WTC11 (cell line): ENCODE results near the gene STRIP1. TPM values are rescaled to one million over a fixed set of nuclear protein-coding genes. Genes with fewer than 3 reads are reported as not detected.

Experiments used
- ATAC-seq: fragments of 200-7000 bp; cut with Tn5 transposase; 2 replicates; pipeline ENCODE4 v1.10.0; 2021; ENCODE audit warnings: mild to moderate bottlenecking, moderate library complexity
- CTCF ChIA-PET: fragments of 300-600 bp; sonication (Branson Sonifier 250); formaldehyde crosslinking; loops from one replicate; lab custom pipeline; 2021; ENCODE audit warnings: antibody characterized with exemption; lab: Charles Lee
- POLR2A ChIA-PET: fragments of 350-600 bp; sonication (Branson Sonifier 250); formaldehyde crosslinking; loops from one replicate; lab custom pipeline; 2021; ENCODE audit warnings: antibody characterized with exemption; lab: Charles Lee
- DNase-seq: peaks from one replicate; pipeline ENCODE4 v3.0.0; 2021; ENCODE audit warnings: low spot score
- H3K27ac Mint-ChIP-seq: 2 replicates; pipeline ENCODE4 v1.8.0; 2021; ENCODE audit warnings: mixed read lengths
- H3K27me3 Mint-ChIP-seq: 2 replicates; pipeline ENCODE4 v1.8.0; 2021; ENCODE audit warnings: low read depth, mild to moderate bottlenecking, moderate library complexity, mixed read lengths
- H3K36me3 Mint-ChIP-seq: 2 replicates; pipeline ENCODE4 v1.8.0; 2021; ENCODE audit warnings: mixed read lengths
- H3K4me1 Mint-ChIP-seq: 2 replicates; pipeline ENCODE4 v1.8.0; 2022; ENCODE audit warnings: mixed read lengths
- H3K4me3 Mint-ChIP-seq: 2 replicates; pipeline ENCODE4 v1.8.0; 2021; ENCODE audit warnings: mild to moderate bottlenecking, moderate library complexity, mixed read lengths
- H3K9me3 Mint-ChIP-seq: 2 replicates; pipeline ENCODE4 v1.8.0; 2021; ENCODE audit warnings: mixed read lengths
- AR ChIP-seq: fragments of 250-450 bp; sonication (Bioruptor Pico); IDR thresholded peaks from 2 replicates; pipeline ENCODE4 v1.9.0; 2021; ENCODE audit warnings: mild to moderate bottlenecking
- ATF2 ChIP-seq: sonication (generic); formaldehyde crosslinking; IDR thresholded peaks from 2 replicates; pipeline ENCODE4 v1.8.1; 2022; ENCODE audit warnings: low read depth, missing genetic modification reagents, borderline replicate concordance
- ATF6 ChIP-seq: sonication (generic); formaldehyde crosslinking; IDR thresholded peaks from 2 replicates; pipeline ENCODE4 v1.8.1; 2023; ENCODE audit warnings: mild to moderate bottlenecking, missing genetic modification reagents
- CBFB ChIP-seq: sonication (generic); formaldehyde crosslinking; IDR thresholded peaks from 2 replicates; pipeline ENCODE4 v1.8.1; 2022; ENCODE audit warnings: mild to moderate bottlenecking, low read depth, missing genetic modification reagents
- CDX4 ChIP-seq: fragments of 250-450 bp; sonication (Bioruptor Pico); IDR thresholded peaks from 2 replicates; pipeline ENCODE4 v1.9.0; 2021; ENCODE audit warnings: moderate library complexity, mild to moderate bottlenecking, inconsistent platforms, borderline replicate concordance
- E2F5 ChIP-seq: sonication (generic); formaldehyde crosslinking; IDR thresholded peaks from 2 replicates; pipeline ENCODE4 v1.8.1; 2022; ENCODE audit warnings: mild to moderate bottlenecking, moderate library complexity, missing genetic modification reagents
- FOXJ3 ChIP-seq: sonication (generic); formaldehyde crosslinking; IDR thresholded peaks from 2 replicates; pipeline ENCODE4 v1.9.0; 2021; ENCODE audit warnings: missing genetic modification reagents, mild to moderate bottlenecking, borderline replicate concordance
- FOXK1 ChIP-seq: sonication (generic); formaldehyde crosslinking; IDR thresholded peaks from 2 replicates; pipeline ENCODE4 v1.8.0; 2022; ENCODE audit warnings: mild to moderate bottlenecking, moderate library complexity, missing genetic modification reagents
- IRF2 ChIP-seq: sonication (generic); formaldehyde crosslinking; IDR thresholded peaks from 2 replicates; pipeline ENCODE4 v1.8.0; 2022; ENCODE audit warnings: low read depth, missing genetic modification reagents, borderline replicate concordance
- MXD4 ChIP-seq: fragments of 250-450 bp; sonication (Bioruptor Pico); IDR thresholded peaks from 2 replicates; pipeline ENCODE4 v1.8.0; 2021; ENCODE audit warnings: mild to moderate bottlenecking, moderate library complexity, borderline replicate concordance
- NFATC4 ChIP-seq: fragments of 250-450 bp; sonication (Bioruptor Pico); IDR thresholded peaks from 2 replicates; pipeline ENCODE4 v1.9.0; 2021; ENCODE audit warnings: mild to moderate bottlenecking
- NR1H2 ChIP-seq: sonication (generic); formaldehyde crosslinking; IDR thresholded peaks from 2 replicates; pipeline ENCODE4 v1.9.0; 2021; ENCODE audit warnings: mild to moderate bottlenecking, moderate library complexity, missing genetic modification reagents
- PRRX2 ChIP-seq: fragments of 250-450 bp; sonication (Bioruptor Pico); IDR thresholded peaks from 2 replicates; pipeline ENCODE4 v1.8.0; 2021; ENCODE audit warnings: mild to moderate bottlenecking
- SOX15 ChIP-seq: fragments of 250-450 bp; sonication (Bioruptor Pico); IDR thresholded peaks from 2 replicates; pipeline ENCODE4 v1.9.0; 2021; ENCODE audit warnings: mild to moderate bottlenecking
- TEAD1 ChIP-seq: sonication (generic); formaldehyde crosslinking; IDR thresholded peaks from 2 replicates; pipeline ENCODE4 v1.8.0; 2022; ENCODE audit warnings: mild to moderate bottlenecking, missing genetic modification reagents
- TEAD4 ChIP-seq: sonication (generic); formaldehyde crosslinking; IDR thresholded peaks from 2 replicates; pipeline ENCODE4 v1.8.0; 2022; ENCODE audit warnings: mild to moderate bottlenecking, missing genetic modification reagents
- TP53 ChIP-seq: sonication (generic); formaldehyde crosslinking; IDR thresholded peaks from 2 replicates; pipeline ENCODE4 v1.8.1; 2023; ENCODE audit warnings: mild to moderate bottlenecking, missing genetic modification reagents
- ZNF121 ChIP-seq: sonication (generic); formaldehyde crosslinking; IDR thresholded peaks from 2 replicates; pipeline ENCODE4 v1.8.0; 2023; ENCODE audit warnings: missing genetic modification reagents
- ZNF416 ChIP-seq: fragments of 250-450 bp; sonication (Bioruptor Pico); IDR thresholded peaks from 2 replicates; pipeline ENCODE4 v1.9.0; 2021; ENCODE audit warnings: mild to moderate bottlenecking, inconsistent platforms
- ZNF423 ChIP-seq: fragments of 250-450 bp; sonication (Bioruptor Pico); IDR thresholded peaks from 2 replicates; pipeline ENCODE4 v2.1.2; 2022; ENCODE audit warnings: mild to moderate bottlenecking, moderate library complexity
- ZNF671 ChIP-seq: fragments of 250-450 bp; sonication (Bioruptor Pico); IDR thresholded peaks from 2 replicates; pipeline ENCODE4 v1.8.0; 2021; ENCODE audit warnings: mild to moderate bottlenecking
- total RNA-seq: library from RNA; stranded (reverse); gene quantifications from 3 replicates; pipeline ENCODE4 v1.2.3, GENCODE V29; 2021

STRIP1 gene
- total RNA-seq, 1 experiment from 2014 or later = 42.8 TPM

GRCh38 chr1:110084227-110085078 is 50.0 kb downstream of the STRIP1 start:
- POLR2A ChIA-PET = no interaction called here
- peak; percentile 14 for ATAC-seq
- no peak overlapping the region for H3K27ac Mint-ChIP-seq
- H3K4me1 Mint-ChIP-seq = peaks cover 33% of the 10 kb centered on the region
- DNase-seq = peak; percentile 26
- H3K36me3 Mint-ChIP-seq = no peaks in the 10 kb centered on the region
- peaks cover 84% of the 10 kb centered on the region for H3K27me3 Mint-ChIP-seq
- H3K9me3 Mint-ChIP-seq = no peaks in the 10 kb centered on the region
- CTCF ChIA-PET = interaction anchor here (0.6 to 3.9 kb wide), 5 partner anchors 11 to 74 kb away, joined by 3 to 22 read pairs (median 6); no protein-coding TSS in a partner anchor
- H3K4me3 Mint-ChIP-seq = peak overlapping the region; percentile 65
- TF ChIP-seq ZNF423 (CRISPR knock-in tag) (no peak), TEAD4 (CRISPR knock-in tag) (0 out of 2 replicates have a peak, but pooled peaks have one; percentile 16)

GRCh38 chr1:110085671-110086070 is 51.2 kb downstream of the STRIP1 start:
- no peaks in the 10 kb centered on the region for H3K36me3 Mint-ChIP-seq
- no peak for ATAC-seq
- CTCF ChIA-PET = interaction anchor here (1.1 kb wide), 2 partner anchors 12 to 26 kb away, joined by 3 read pairs; no protein-coding TSS in a partner anchor
- DNase-seq = no peak
- H3K27me3 Mint-ChIP-seq = peaks cover 74% of the 10 kb centered on the region
- H3K27ac Mint-ChIP-seq = no peak overlapping the region
- POLR2A ChIA-PET = no interaction called here
- TF ChIP-seq ZNF416 (no peak), TEAD1 (CRISPR knock-in tag) (no peak), TP53 (no peak)
- H3K9me3 Mint-ChIP-seq = no peaks in the 10 kb centered on the region
- no peak overlapping the region for H3K4me3 Mint-ChIP-seq
- H3K4me1 Mint-ChIP-seq = peaks cover 37% of the 10 kb centered on the region

GRCh38 chr1:110086961-110087360 is 52.5 kb downstream of the STRIP1 start:
- ATAC-seq (no peak), DNase-seq (no peak)
- ChIA-PET CTCF (interaction anchor here (0.7 to 6.4 kb wide), 7 partner anchors 14 to 226 kb away, joined by 3 to 291 read pairs (median 7); partner anchors contain the start of gene ALX3), POLR2A (no interaction called here)
- Mint-ChIP-seq H3K4me1 (peaks cover 37% of the 10 kb centered on the region), H3K4me3 (no peak overlapping the region), H3K36me3 (no peaks in the 10 kb centered on the region), H3K27me3 (peaks cover 62% of the 10 kb centered on the region), H3K27ac (no peak overlapping the region), H3K9me3 (no peaks in the 10 kb centered on the region)
- TF ChIP-seq ATF2 (CRISPR knock-in tag) (no peak), ATF6 (CRISPR knock-in tag) (no peak), MXD4 (no peak), FOXJ3 (CRISPR knock-in tag) (no peak), CBFB (no peak), NR1H2 (CRISPR knock-in tag) (no peak), E2F5 (CRISPR knock-in tag) (no peak), ZNF671 (CRISPR knock-in tag) (no peak), AR (CRISPR knock-in tag) (no peak), SOX15 (CRISPR knock-in tag) (no peak), IRF2 (CRISPR knock-in tag) (no peak), CDX4 (CRISPR knock-in tag) (no peak), ZNF121 (CRISPR knock-in tag) (no peak), PRRX2 (CRISPR knock-in tag) (no peak), NFATC4 (CRISPR knock-in tag) (no peak), FOXK1 (no peak)
